ENCODE data around the gene STXBP6.

GRCh38 chr14:25017562-25017961, 32.4 kb downstream of the STXBP6 start:
- TF ChIP-seq, protein P1, sequence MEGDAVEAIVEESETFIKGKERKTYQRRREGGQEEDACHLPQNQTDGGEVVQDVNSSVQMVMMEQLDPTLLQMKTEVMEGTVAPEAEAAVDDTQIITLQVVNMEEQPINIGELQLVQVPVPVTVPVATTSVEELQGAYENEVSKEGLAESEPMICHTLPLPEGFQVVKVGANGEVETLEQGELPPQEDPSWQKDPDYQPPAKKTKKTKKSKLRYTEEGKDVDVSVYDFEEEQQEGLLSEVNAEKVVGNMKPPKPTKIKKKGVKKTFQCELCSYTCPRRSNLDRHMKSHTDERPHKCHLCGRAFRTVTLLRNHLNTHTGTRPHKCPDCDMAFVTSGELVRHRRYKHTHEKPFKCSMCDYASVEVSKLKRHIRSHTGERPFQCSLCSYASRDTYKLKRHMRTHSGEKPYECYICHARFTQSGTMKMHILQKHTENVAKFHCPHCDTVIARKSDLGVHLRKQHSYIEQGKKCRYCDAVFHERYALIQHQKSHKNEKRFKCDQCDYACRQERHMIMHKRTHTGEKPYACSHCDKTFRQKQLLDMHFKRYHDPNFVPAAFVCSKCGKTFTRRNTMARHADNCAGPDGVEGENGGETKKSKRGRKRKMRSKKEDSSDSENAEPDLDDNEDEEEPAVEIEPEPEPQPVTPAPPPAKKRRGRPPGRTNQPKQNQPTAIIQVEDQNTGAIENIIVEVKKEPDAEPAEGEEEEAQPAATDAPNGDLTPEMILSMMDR (IDR thresholded peaks at IDR 0.05): no peak
- no peak for TF ChIP-seq POLR2A (IDR thresholded peaks at IDR 0.05)

Measured in uterus (tissue), 2 donors.